ENCODE data around the gene MAPT.

The MAPT gene

DNA sequence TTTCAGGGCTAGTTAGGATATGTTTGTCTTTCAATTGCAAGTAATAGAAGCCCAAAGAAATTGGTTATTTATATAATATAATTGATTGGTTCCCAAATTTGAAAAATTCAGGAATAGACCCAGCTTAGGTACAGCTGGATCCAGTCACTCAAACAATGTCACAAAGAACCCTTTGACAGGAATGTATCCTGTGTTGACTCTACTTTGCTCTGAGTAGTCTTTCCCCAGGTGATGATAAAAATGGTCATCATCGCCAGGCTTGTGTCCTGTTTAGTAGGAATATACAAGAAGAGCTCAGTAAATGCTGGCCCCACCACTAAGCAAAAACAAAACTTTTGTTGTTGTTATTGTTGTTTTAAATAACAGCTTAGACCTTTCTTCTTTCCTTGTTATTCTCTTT lies 35.0 kb downstream of the MAPT start:
- no peak for TF ChIP-seq MYC (IDR thresholded peaks at IDR 0.05; ENCODE audit: low read depth, low read length)
- TF ChIP-seq, protein P1, sequence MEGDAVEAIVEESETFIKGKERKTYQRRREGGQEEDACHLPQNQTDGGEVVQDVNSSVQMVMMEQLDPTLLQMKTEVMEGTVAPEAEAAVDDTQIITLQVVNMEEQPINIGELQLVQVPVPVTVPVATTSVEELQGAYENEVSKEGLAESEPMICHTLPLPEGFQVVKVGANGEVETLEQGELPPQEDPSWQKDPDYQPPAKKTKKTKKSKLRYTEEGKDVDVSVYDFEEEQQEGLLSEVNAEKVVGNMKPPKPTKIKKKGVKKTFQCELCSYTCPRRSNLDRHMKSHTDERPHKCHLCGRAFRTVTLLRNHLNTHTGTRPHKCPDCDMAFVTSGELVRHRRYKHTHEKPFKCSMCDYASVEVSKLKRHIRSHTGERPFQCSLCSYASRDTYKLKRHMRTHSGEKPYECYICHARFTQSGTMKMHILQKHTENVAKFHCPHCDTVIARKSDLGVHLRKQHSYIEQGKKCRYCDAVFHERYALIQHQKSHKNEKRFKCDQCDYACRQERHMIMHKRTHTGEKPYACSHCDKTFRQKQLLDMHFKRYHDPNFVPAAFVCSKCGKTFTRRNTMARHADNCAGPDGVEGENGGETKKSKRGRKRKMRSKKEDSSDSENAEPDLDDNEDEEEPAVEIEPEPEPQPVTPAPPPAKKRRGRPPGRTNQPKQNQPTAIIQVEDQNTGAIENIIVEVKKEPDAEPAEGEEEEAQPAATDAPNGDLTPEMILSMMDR (IDR thresholded peaks at IDR 0.05; ENCODE audit: low read depth, low read length), result no peak
- TF ChIP-seq, protein P2, sequence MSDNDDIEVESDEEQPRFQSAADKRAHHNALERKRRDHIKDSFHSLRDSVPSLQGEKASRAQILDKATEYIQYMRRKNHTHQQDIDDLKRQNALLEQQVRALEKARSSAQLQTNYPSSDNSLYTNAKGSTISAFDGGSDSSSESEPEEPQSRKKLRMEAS (IDR thresholded peaks at IDR 0.05; ENCODE audit: low read depth, low read length), result no peak
- no peak for TF ChIP-seq POLR2A (IDR thresholded peaks at IDR 0.05; ENCODE audit: extremely low read depth, insufficient read length)
- DNase-seq (ENCODE audit: low read depth), result no peak
- no peak overlapping the region for H3K4me3 ChIP-seq (ENCODE audit: low read depth, low read length)

GRCh38 chr17:45930420-45930951 lies 36.1 kb downstream of the MAPT start:
- H3K4me3 ChIP-seq (ENCODE audit: low read depth, low read length), result no peak overlapping the region
- DNase-seq (ENCODE audit: low read depth), result no peak
- no peak for TF ChIP-seq POLR2A (IDR thresholded peaks at IDR 0.05; ENCODE audit: extremely low read depth, insufficient read length)

DNA sequence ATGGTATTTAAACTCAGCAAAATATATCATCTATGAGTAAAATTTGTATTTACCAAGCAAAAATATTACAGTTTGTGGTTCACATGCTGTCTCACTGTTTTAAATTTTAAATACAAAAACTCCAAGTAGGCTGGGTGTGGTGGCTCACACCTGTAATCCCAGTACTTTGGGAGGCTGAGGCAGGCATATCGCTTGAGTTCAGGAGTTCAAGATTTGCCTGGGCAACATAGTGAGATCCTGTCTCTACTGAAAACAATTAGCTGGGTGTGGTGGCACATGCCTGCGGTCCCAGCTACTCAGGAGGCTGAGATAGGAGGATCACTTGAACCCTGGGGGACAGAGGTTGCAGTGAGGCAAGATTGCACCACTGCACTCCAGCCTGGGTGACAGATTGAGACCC lies 37.3 kb downstream of the MAPT start:
- DNase-seq (ENCODE audit: low read depth), result no peak
- TF ChIP-seq, protein P2 (IDR thresholded peaks at IDR 0.05; ENCODE audit: low read depth, low read length), result no peak
- TF ChIP-seq, protein P1 (IDR thresholded peaks at IDR 0.05; ENCODE audit: low read depth, low read length), result no peak
- TF ChIP-seq MYC (IDR thresholded peaks at IDR 0.05; ENCODE audit: low read depth, low read length), result no peak
- TF ChIP-seq POLR2A (IDR thresholded peaks at IDR 0.05; ENCODE audit: extremely low read depth, insufficient read length), result no peak
- no peak overlapping the region for H3K4me3 ChIP-seq (ENCODE audit: low read depth, low read length)

GRCh38 chr17:45934044-45934979 lies 40.0 kb downstream of the MAPT start:
- no peak for DNase-seq (ENCODE audit: low read depth)

GRCh38 chr17:45935197-45935709 lies 40.9 kb downstream of the MAPT start:
- no peak for DNase-seq (ENCODE audit: low read depth)
- no peak overlapping the region for H3K4me3 ChIP-seq (ENCODE audit: low read depth, low read length)
- TF ChIP-seq, protein P1 (IDR thresholded peaks at IDR 0.05; ENCODE audit: low read depth, low read length), result no peak
- TF ChIP-seq, protein P2 (IDR thresholded peaks at IDR 0.05; ENCODE audit: low read depth, low read length), result no peak
- TF ChIP-seq POLR2A (IDR thresholded peaks at IDR 0.05; ENCODE audit: extremely low read depth, insufficient read length) (no peak), MYC (IDR thresholded peaks at IDR 0.05; ENCODE audit: low read depth, low read length) (no peak)

More at GRCh38 chr17:45934044-45934979, 40.0 kb downstream of the MAPT start:
- no peak overlapping the region for H3K4me3 ChIP-seq (ENCODE audit: low read depth, low read length)
- TF ChIP-seq, protein P2 (IDR thresholded peaks at IDR 0.05; ENCODE audit: low read depth, low read length), result no peak
- no peak for TF ChIP-seq POLR2A (IDR thresholded peaks at IDR 0.05; ENCODE audit: extremely low read depth, insufficient read length)
- TF ChIP-seq MYC (IDR thresholded peaks at IDR 0.05; ENCODE audit: low read depth, low read length), result no peak
- TF ChIP-seq, protein P1 (IDR thresholded peaks at IDR 0.05; ENCODE audit: low read depth, low read length), result no peak

Data from NB4 (cell line).